Fibroblast of villous mesenchyme (primary cell): ENCODE measurements around the gene AIFM1. TPM values are rescaled to one million over a fixed set of nuclear protein-coding genes. Genes with fewer than 3 reads are reported as not detected.
A peak's percentile ranks its signal among the peaks of the same experiment; 100 is the strongest.

Source experiments
- DNase-seq: peaks from one replicate; pipeline ENCODE4 v3.0.0-alpha.2; 2010; ENCODE audit warnings: low read depth
- H3K4me3 ChIP-seq: 2 replicates; pipeline ENCODE4 v1.5.1; 2011; ENCODE audit warnings: low read depth, mild to moderate bottlenecking, low read length
- CTCF ChIP-seq: IDR thresholded peaks from 2 replicates; pipeline ENCODE4 v1.5.1; 2012; ENCODE audit warnings: low read depth, mild to moderate bottlenecking, low read length; ENCODE audit not compliant: insufficient read depth
- total RNA-seq: library from RNA; depleted of rRNA; stranded (reverse); fragments of >200 nt; gene quantifications from 2 replicates; pipeline ENCODE4 v1.2.3, GENCODE V29; 2012

The AIFM1 gene
- total RNA-seq, 1 donor, result 16.0 TPM

- TF ChIP-seq CTCF, result no peak
- DNase-seq, result no peak
- H3K4me3 ChIP-seq, result no peak overlapping the region
Measured at GRCh38 chrX:130139474-130140201, 26.0 kb downstream of the AIFM1 start.

GRCh38 chrX:130136961-130137360 lies 28.7 kb downstream of the AIFM1 start:
- DNase-seq, result no peak
- no peak overlapping the region for H3K4me3 ChIP-seq
- no peak for TF ChIP-seq CTCF

- no peak overlapping the region for H3K4me3 ChIP-seq
- TF ChIP-seq CTCF, result no peak
- DNase-seq, result no peak
Measured at GRCh38 chrX:130136496-130136895, 29.1 kb downstream of the AIFM1 start.

- H3K4me3 ChIP-seq, result no peak overlapping the region
- no peak for TF ChIP-seq CTCF
- DNase-seq, result no peak
Measured at GRCh38 chrX:130130990-130131389, 34.7 kb downstream of the AIFM1 start.

- peak; percentile 97 for DNase-seq
- no peak for TF ChIP-seq CTCF
- no peak overlapping the region for H3K4me3 ChIP-seq
Measured at GRCh38 chrX:130125091-130125874, 40.4 kb downstream of the AIFM1 start.

GRCh38 chrX:130124577-130124976 lies 41.1 kb downstream of the AIFM1 start:
- DNase-seq, result no peak
- no peak for TF ChIP-seq CTCF
- no peak overlapping the region for H3K4me3 ChIP-seq

- H3K4me3 ChIP-seq, result no peak overlapping the region
- DNase-seq, result no peak
- no peak for TF ChIP-seq CTCF
Measured at GRCh38 chrX:130121505-130121800, 44.2 kb downstream of the AIFM1 start.
